ENCODE data around the gene NME5. TPM values are rescaled to one million over a fixed set of nuclear protein-coding genes. Genes with fewer than 3 reads are reported as not detected.

The NME5 gene
- polyA plus RNA-seq, 1 donor from 2014 or later: 17.0 TPM

DNA sequence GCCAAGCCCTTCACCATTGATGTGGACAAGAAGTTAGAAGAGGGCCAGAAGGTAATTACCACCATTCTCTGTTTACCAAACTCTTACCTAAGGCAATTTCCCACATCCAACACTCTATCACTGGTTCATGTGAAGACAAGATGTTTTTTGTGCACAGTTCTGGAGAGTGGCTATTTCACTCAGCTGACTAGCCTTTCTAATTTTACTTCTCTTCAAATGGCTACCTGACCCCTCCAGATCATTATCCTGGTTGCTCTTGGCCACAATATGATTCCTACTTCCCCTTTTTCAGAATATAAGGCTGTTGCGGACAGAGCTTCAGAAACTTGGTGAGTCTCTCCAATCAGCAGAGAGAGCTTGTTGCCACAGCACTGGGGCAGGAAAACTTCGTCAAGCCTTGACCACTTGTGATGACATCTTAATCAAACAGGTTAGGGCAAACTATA lies 46.8 kb upstream of the NME5 start:
- no peaks in the 10 kb centered on the region for H4K20me1 ChIP-seq (ENCODE audit: insufficient read depth)
- peaks cover 6% of the 10 kb centered on the region for H3K36me3 ChIP-seq (ENCODE audit: insufficient read depth, low read length)
- no peaks in the 10 kb centered on the region for H3F3A ChIP-seq (ENCODE audit: insufficient read depth, low read length, poor library complexity, severe bottlenecking)
- H3K4me2 ChIP-seq (ENCODE audit: low read length): no peak overlapping the region
- H3K4me3 ChIP-seq (ENCODE audit: low read length): no peak overlapping the region
- H3K9me3 ChIP-seq (ENCODE audit: low read length): no peaks in the 10 kb centered on the region
- H3K27ac ChIP-seq (ENCODE audit: low read length): no peak overlapping the region
- no peak overlapping the region for H2AFZ ChIP-seq (ENCODE audit: low read depth, low read length)
- H3K79me2 ChIP-seq (replicated peaks; ENCODE audit: insufficient read depth, low read length): peaks cover 3% of the 10 kb centered on the region
- H3K27me3 ChIP-seq (ENCODE audit: insufficient read depth, low read depth, low read length): no peaks in the 10 kb centered on the region
- TF ChIP-seq TAF1 (IDR thresholded peaks at IDR 0.05; ENCODE audit: low read depth) (no peak), EZH2 (IDR thresholded peaks at IDR 0.05; ENCODE audit: borderline replicate concordance, insufficient read depth, low read length, poor library complexity, severe bottlenecking) (no peak), EP300 (conservative IDR thresholded peaks at IDR 0.05; ENCODE audit: poor library complexity, severe bottlenecking) (no peak), MXI1 (conservative IDR thresholded peaks at IDR 0.05; ENCODE audit: poor library complexity, severe bottlenecking) (no peak), RAD21 (conservative IDR thresholded peaks at IDR 0.05) (no peak), REST (IDR thresholded peaks at IDR 0.05; ENCODE audit: borderline replicate concordance) (no peak), POLR2AphosphoS5 (IDR thresholded peaks at IDR 0.05) (no peak), CTCF (IDR thresholded peaks at IDR 0.05; ENCODE audit: poor library complexity, severe bottlenecking) (no peak), SMC3 (conservative IDR thresholded peaks at IDR 0.05; ENCODE audit: poor library complexity) (no peak)
- no peaks in the 10 kb centered on the region for H3K9me2 ChIP-seq (ENCODE audit: insufficient read depth, low read length)
- H3K9ac ChIP-seq (ENCODE audit: low read length): no peak overlapping the region

DNA sequence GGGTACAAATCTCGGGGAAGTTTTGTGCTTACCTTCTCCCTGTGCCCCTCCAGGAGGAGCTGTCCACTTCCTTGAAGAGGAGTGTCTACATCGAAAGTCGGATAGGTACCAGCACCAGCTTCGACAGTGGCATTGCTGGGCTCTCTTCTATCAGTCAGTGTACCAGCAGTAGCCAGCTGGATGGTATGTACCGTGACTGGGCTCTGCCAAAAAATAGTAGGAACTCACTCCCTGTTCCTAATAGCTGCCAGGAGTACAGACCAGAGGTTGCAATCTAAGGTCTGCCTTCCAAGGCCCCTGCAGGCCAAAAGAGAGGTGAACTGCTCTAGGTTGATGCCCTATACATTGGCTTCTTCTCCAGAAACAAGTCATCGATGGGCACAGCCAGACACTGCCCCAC lies 43.6 kb upstream of the NME5 start:
- Histone ChIP-seq H3F3A (ENCODE audit: insufficient read depth, low read length, poor library complexity, severe bottlenecking) (no peaks in the 10 kb centered on the region), H3K9ac (ENCODE audit: low read length) (no peak overlapping the region), H3K9me2 (ENCODE audit: insufficient read depth, low read length) (no peaks in the 10 kb centered on the region), H4K20me1 (ENCODE audit: insufficient read depth) (no peaks in the 10 kb centered on the region), H3K27me3 (ENCODE audit: insufficient read depth, low read depth, low read length) (no peaks in the 10 kb centered on the region), H3K9me3 (ENCODE audit: low read length) (no peaks in the 10 kb centered on the region), H3K79me2 (replicated peaks; ENCODE audit: insufficient read depth, low read length) (peaks cover 25% of the 10 kb centered on the region), H3K4me3 (ENCODE audit: low read length) (no peak overlapping the region), H3K4me2 (ENCODE audit: low read length) (no peak overlapping the region), H2AFZ (ENCODE audit: low read depth, low read length) (no peak overlapping the region), H3K27ac (ENCODE audit: low read length) (no peak overlapping the region), H3K36me3 (ENCODE audit: insufficient read depth, low read length) (peaks cover 6% of the 10 kb centered on the region)
- no peak for TF ChIP-seq CTCF (IDR thresholded peaks at IDR 0.05; ENCODE audit: poor library complexity, severe bottlenecking)
- no peak for TF ChIP-seq EP300 (conservative IDR thresholded peaks at IDR 0.05; ENCODE audit: poor library complexity, severe bottlenecking)
- TF ChIP-seq SMC3 (conservative IDR thresholded peaks at IDR 0.05; ENCODE audit: poor library complexity): no peak
- no peak for TF ChIP-seq POLR2AphosphoS5 (IDR thresholded peaks at IDR 0.05)
- TF ChIP-seq EZH2 (IDR thresholded peaks at IDR 0.05; ENCODE audit: borderline replicate concordance, insufficient read depth, low read length, poor library complexity, severe bottlenecking): no peak
- TF ChIP-seq TAF1 (IDR thresholded peaks at IDR 0.05; ENCODE audit: low read depth): no peak
- no peak for TF ChIP-seq MXI1 (conservative IDR thresholded peaks at IDR 0.05; ENCODE audit: poor library complexity, severe bottlenecking)
- no peak for TF ChIP-seq REST (IDR thresholded peaks at IDR 0.05; ENCODE audit: borderline replicate concordance)
- no peak for TF ChIP-seq RAD21 (conservative IDR thresholded peaks at IDR 0.05)
